Breast epithelium (tissue), 4 donors: ENCODE measurements around the gene ACSS2. TPM values are rescaled to one million over a fixed set of nuclear protein-coding genes. Genes with fewer than 3 reads are reported as not detected.

Source experiments
- DNase-seq, 2 donors: peaks; one replicate each; pipeline ENCODE4 v3.0.0-alpha.2; 2019; ENCODE audit warnings: low spot score in 2 of 2
- H3K27ac ChIP-seq, 2 donors: fragments of 200-600 bp; sonication (generic) in 1 of 2; one replicate each; pipeline ENCODE4 v1.5.1; 2016 to 2019; ENCODE audit warnings: mild to moderate bottlenecking in 1 of 2
- H3K27me3 ChIP-seq, 2 donors: fragments of 200-600 bp; sonication (generic) in 1 of 2; one replicate each; pipeline versions ENCODE4 v1.5.1 to v1.6.0; 2017 to 2019; ENCODE audit warnings: control low read depth in 1 of 2, mild to moderate bottlenecking in 1 of 2
- H3K36me3 ChIP-seq: fragments of 200-600 bp; one replicate; pipeline ENCODE4 v1.5.1; 2019
- H3K4me1 ChIP-seq, 2 donors: fragments of 200-600 bp; sonication (generic); one replicate each; pipeline ENCODE4 v1.5.1; 2016 to 2019; ENCODE audit warnings: control low read depth in 1 of 2
- H3K4me3 ChIP-seq, 3 donors: fragments of 200-600 bp; sonication (generic); 1 replicate in 2 of 3; 2 replicates in 1 of 3; pipeline ENCODE4 v1.5.1; 2016 to 2019; ENCODE audit warnings: mild to moderate bottlenecking in 3 of 3, moderate library complexity in 2 of 3
- H3K9me3 ChIP-seq, 2 donors: fragments of 200-600 bp; sonication (generic) in 1 of 2; one replicate each; pipeline ENCODE4 v1.5.1; 2016 to 2019; ENCODE audit warnings: control low read depth in 1 of 2
- POLR2A ChIP-seq: fragments of 450-650 bp; IDR thresholded peaks from one replicate; pipeline ENCODE4 v1.6.1; 2016; ENCODE audit warnings: antibody characterized with exemption, mild to moderate bottlenecking, moderate library complexity
- POLR2AphosphoS5 ChIP-seq, 3 donors: sonication (generic); formaldehyde crosslinking; IDR thresholded peaks; one replicate each; pipeline ENCODE4 v1.6.1; 2017; ENCODE audit warnings: antibody characterized with exemption in 3 of 3
- intact Hi-C: fragments of 100-400 bp; cut with DNase I; formaldehyde crosslinking; loops from one replicate; pipeline ENCODE4 v1.15.1; 2023; ENCODE audit warnings: low total_unique reads
- total RNA-seq, 3 donors: library from RNA; depleted of rRNA; stranded (reverse); fragments of >200 nt; gene quantifications; one replicate each; pipeline ENCODE4 v1.1.0, GENCODE V29; 2016
- TF ChIP-seq, protein P1 (sequence below), 3 donors: fragments of 450-650 bp; IDR thresholded peaks; one replicate each; pipeline ENCODE4 v1.5.1; 2016 to 2017; ENCODE audit warnings: antibody characterized with exemption in 3 of 3, mild to moderate bottlenecking in 3 of 3, moderate library complexity in 3 of 3

Gene ACSS2
- total RNA-seq, 3 donors from 2014 or later = 70.1 to 137 (median 71.1) TPM

GRCh38 chr20:34956751-34957472 lies 80.5 kb downstream of the ACSS2 start:
- no peak for DNase-seq
- TF ChIP-seq POLR2A = no peak
- TF ChIP-seq, protein P1, sequence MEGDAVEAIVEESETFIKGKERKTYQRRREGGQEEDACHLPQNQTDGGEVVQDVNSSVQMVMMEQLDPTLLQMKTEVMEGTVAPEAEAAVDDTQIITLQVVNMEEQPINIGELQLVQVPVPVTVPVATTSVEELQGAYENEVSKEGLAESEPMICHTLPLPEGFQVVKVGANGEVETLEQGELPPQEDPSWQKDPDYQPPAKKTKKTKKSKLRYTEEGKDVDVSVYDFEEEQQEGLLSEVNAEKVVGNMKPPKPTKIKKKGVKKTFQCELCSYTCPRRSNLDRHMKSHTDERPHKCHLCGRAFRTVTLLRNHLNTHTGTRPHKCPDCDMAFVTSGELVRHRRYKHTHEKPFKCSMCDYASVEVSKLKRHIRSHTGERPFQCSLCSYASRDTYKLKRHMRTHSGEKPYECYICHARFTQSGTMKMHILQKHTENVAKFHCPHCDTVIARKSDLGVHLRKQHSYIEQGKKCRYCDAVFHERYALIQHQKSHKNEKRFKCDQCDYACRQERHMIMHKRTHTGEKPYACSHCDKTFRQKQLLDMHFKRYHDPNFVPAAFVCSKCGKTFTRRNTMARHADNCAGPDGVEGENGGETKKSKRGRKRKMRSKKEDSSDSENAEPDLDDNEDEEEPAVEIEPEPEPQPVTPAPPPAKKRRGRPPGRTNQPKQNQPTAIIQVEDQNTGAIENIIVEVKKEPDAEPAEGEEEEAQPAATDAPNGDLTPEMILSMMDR (IDR thresholded peaks at IDR 0.05) = no peak
- no peak for TF ChIP-seq POLR2AphosphoS5 (IDR thresholded peaks at IDR 0.05)
- no peaks in the 10 kb centered on the region for H3K27me3 ChIP-seq
- no peaks in the 10 kb centered on the region for H3K9me3 ChIP-seq
- H3K27ac ChIP-seq = peak overlapping the region in 1 of 2 donors; percentile 94
- H3K36me3 ChIP-seq = no peaks in the 10 kb centered on the region
- peaks cover 0 to 4% of the 10 kb centered on the region in 2 donors for H3K4me1 ChIP-seq
- intact Hi-C loops = loop anchor here (5.0 kb wide), 1 partner anchor 85 kb away; the partner anchor contains the start of gene GGT7
- no peak overlapping the region for H3K4me3 ChIP-seq

DNA sequence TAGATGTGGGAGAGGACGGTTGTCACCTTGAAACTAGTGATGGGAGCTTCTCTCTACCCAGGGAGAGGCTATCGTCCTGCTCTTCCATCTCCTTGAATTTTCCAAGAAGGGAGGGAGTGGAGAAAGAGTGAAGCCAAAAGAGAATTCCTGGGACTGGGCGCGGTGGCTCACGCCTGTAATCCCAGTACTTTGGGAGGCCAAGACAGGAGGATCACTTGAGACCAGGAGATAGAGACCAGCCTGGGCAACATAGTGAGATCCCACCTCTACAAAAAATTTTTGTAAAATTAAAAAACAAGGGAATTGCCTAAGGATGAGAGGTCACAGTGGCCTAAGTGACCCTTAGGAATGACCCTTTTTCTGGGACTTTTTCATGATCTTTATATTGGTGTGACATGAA lies 88.1 kb downstream of the ACSS2 start:
- Histone ChIP-seq H3K9me3 (no peaks in the 10 kb centered on the region), H3K27ac (no peak overlapping the region), H3K4me3 (no peak overlapping the region), H3K27me3 (no peaks in the 10 kb centered on the region), H3K36me3 (no peaks in the 10 kb centered on the region), H3K4me1 (no peaks in the 10 kb centered on the region)
- intact Hi-C loops = no loop called here
- no peak for DNase-seq
- TF ChIP-seq, protein P1 (IDR thresholded peaks at IDR 0.05) = no peak
- no peak for TF ChIP-seq POLR2A
- TF ChIP-seq POLR2AphosphoS5 (IDR thresholded peaks at IDR 0.05) = no peak

DNA sequence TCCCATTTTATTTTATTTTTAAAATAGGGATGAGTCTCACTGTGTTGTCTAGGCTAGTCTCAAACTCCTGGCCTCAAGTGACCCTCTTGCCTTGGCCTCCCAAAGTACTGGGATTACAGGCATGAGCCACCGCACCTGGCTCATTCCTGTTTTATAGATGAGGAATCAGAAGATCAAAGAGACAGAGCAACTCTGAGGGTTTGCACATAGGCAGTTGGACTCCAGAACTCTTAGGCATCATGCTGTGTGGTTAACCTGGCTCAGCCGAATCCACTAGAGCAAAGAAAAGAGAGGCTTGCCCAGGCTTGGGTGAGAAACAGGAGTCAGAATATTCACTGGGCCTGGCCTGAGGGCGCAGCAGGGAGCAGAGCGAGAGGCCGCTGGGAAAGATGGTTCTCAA lies 88.6 kb downstream of the ACSS2 start:
- DNase-seq = no peak
- TF ChIP-seq POLR2A (no peak), POLR2AphosphoS5 (IDR thresholded peaks at IDR 0.05) (no peak)
- TF ChIP-seq, protein P1 (IDR thresholded peaks at IDR 0.05) = no peak
- no peaks in the 10 kb centered on the region for H3K36me3 ChIP-seq
- no peak overlapping the region for H3K27ac ChIP-seq
- no peak overlapping the region for H3K4me3 ChIP-seq
- no peaks in the 10 kb centered on the region for H3K27me3 ChIP-seq
- no peaks in the 10 kb centered on the region for H3K9me3 ChIP-seq
- no peaks in the 10 kb centered on the region for H3K4me1 ChIP-seq
- intact Hi-C loops = no loop called here

GRCh38 chr20:34967421-34967820 lies 91.0 kb downstream of the ACSS2 start:
- no peak for DNase-seq
- no peaks in the 10 kb centered on the region for H3K27me3 ChIP-seq
- H3K4me1 ChIP-seq = no peaks in the 10 kb centered on the region
- no peak for TF ChIP-seq POLR2AphosphoS5 (IDR thresholded peaks at IDR 0.05)
- no peak for TF ChIP-seq POLR2A
- TF ChIP-seq, protein P1 (IDR thresholded peaks at IDR 0.05) = no peak
- no peaks in the 10 kb centered on the region for H3K36me3 ChIP-seq
- H3K4me3 ChIP-seq = no peak overlapping the region
- no peak overlapping the region for H3K27ac ChIP-seq
- no peaks in the 10 kb centered on the region for H3K9me3 ChIP-seq
- intact Hi-C loops = no loop called here

GRCh38 chr20:34968042-34968775 lies 91.8 kb downstream of the ACSS2 start:
- intact Hi-C loops = no loop called here

More at GRCh38 chr20:34968042-34968775, 91.8 kb downstream of the ACSS2 start:
- no peaks in the 10 kb centered on the region for H3K36me3 ChIP-seq
- TF ChIP-seq POLR2AphosphoS5 (IDR thresholded peaks at IDR 0.05) (no peak), POLR2A (no peak)
- TF ChIP-seq, protein P1 (IDR thresholded peaks at IDR 0.05) = no peak
- no peak for DNase-seq
- H3K4me1 ChIP-seq = no peaks in the 10 kb centered on the region
- no peaks in the 10 kb centered on the region for H3K9me3 ChIP-seq
- no peaks in the 10 kb centered on the region for H3K27me3 ChIP-seq
- H3K4me3 ChIP-seq = no peak overlapping the region
- no peak overlapping the region for H3K27ac ChIP-seq
